Keratinocyte (primary cell): ENCODE results near the gene TNIP1.

Source experiments
- CTCF ChIP-seq, 3 experiments: IDR thresholded peaks in 1 of 3; conservative IDR thresholded peaks in 1 of 3; optimal IDR thresholded peaks in 1 of 3; 2 replicates in 2 of 3; 3 replicates in 1 of 3; pipeline versions ENCODE3 to v1.5.1; 2011; ENCODE audit warnings: low read length in 3 of 3, mild to moderate bottlenecking in 3 of 3, moderate library complexity in 2 of 3, control low read depth in 1 of 3, inconsistent platforms in 1 of 3; ENCODE audit not compliant: insufficient read depth in 2 of 3; ENCODE audit errors: extremely low read depth in 1 of 3
- EZH2 ChIP-seq: IDR thresholded peaks from one replicate; pipeline ENCODE4 v1.6.1; 2012; ENCODE audit warnings: inconsistent platforms, mild to moderate bottlenecking, low read length, moderate library complexity

GRCh38 chr5:151077419-151077818 lies 3.4 kb downstream of the TNIP1 start:
- TF ChIP-seq CTCF (optimal IDR thresholded peaks at IDR 0.05 in 1 of 3, IDR thresholded peaks at IDR 0.05 in 1 of 3, conservative IDR thresholded peaks at IDR 0.05 in 1 of 3; ENCODE audit: extremely low read depth in 1 of 3, insufficient read depth in 2 of 3, low read length in 3 of 3) = no peak
- TF ChIP-seq EZH2 = no peak
